ENCODE data around the gene KCNK1.

- TF ChIP-seq POLR2AphosphoS5 (IDR thresholded peaks at IDR 0.05): no peak
- no peak for TF ChIP-seq CTCF (IDR thresholded peaks at IDR 0.05)
- TF ChIP-seq POLR2A (IDR thresholded peaks at IDR 0.05; ENCODE audit: low read depth): no peak
- TF ChIP-seq EP300 (IDR thresholded peaks at IDR 0.05): no peak
Measured at GRCh38 chr1:233677690-233678354, 63.9 kb downstream of the KCNK1 start.
